ENCODE measurements around the gene EPM2A.
A peak's percentile ranks its signal among the peaks of the same experiment; 100 is the strongest.

EPM2A gene

DNA sequence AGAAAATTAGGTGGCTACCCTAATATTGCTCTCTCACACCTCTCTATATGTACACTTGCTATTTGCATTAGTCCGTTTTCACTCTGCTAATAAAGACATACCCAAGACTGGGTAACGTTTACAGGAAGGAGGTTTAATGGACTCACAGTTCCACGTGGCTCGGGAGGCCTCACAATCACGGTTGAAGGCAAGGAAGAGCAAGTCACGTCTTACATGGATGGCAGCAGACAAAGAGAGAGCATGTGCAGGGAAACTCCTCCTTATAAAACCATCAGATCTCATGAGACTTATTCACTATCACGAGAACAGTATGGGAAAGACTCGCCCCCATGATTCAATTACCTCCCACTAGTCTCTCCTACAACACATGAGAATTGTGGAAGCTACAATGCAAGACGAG, 53.4 kb downstream of the EPM2A start:
- DNase-seq (ENCODE audit: low read depth, low spot score) = no peak

DNA sequence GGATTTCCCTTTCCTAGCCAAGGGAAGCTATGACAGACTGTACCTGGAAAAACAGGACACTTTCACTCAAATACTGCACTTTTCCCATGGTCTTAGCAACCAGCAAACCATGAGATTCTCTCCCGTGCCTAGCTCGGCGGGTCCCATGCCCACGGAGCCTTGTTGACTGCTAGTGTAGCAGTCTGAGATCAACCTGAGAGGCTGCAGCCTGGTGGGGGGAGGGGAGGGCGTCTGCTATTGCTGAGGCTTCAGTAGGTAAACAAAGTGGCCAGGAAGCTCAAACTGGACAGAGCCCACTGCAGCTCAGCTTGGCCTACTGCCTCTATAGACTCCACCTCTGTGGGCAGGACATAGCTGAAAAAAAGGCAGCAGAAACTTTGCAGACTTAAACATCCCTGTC, 61.8 kb downstream of the EPM2A start:
- peak; percentile 35 for DNase-seq (ENCODE audit: low read depth, low spot score)

DNA sequence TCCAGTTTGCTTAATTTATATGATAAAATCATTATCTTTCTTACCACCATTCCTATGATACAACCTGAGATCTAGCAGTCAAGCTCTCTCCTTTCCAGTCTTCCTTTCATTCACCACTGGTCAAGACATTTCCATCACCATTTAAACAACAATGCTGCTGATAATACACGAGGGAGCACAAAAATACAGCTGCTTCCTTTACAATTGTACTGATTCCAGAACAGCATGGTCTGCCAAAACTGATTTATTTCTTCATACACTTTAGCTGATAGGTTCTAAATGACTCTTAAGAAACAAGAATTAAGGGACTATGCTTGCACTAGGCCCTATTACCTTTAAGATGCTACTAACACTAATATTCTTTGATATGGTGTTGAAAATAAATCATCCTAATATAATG, 65.0 kb downstream of the EPM2A start:
- DNase-seq (ENCODE audit: low read depth, low spot score) = no peak

DNA sequence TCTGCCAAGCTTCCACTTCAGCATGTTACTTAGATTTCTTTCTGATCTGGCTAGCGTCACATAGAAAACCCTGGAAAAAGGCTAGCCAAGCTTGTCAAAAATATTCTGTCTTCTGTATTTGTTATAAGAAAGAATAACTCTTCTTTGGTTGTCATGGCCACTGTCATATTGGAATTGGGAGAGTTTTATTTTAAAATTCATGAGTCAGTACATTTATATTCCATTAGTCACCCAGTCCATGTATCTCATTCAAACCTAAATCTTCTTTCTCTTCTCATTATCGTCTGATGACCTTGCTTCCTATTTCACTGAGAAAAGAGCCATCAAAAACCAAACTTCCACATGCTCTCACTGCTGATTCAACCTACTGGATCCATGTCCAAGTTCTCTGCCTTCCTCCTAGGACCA, 65.7 kb downstream of the EPM2A start:
- no peak for DNase-seq (ENCODE audit: low read depth, low spot score)

DNA sequence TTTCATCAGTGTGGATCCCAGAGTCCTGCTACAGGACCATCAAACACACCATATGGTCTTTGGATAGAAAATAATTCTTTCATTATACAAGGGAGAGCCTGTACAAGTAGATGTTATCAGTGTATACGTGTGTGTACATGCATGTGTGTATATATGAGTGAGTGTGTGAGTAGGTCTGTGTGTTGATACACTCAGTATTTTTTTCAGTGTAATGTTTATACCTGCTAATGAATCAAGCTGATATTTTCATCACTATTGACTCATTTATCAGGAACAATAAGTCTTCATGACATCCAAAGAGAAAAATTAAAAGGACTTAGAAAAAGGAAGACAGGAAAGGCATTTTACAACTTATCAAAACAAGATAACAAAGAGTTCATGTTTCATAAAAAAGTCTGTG, 66.5 kb downstream of the EPM2A start:
- no peak for DNase-seq (ENCODE audit: low read depth, low spot score)

DNA sequence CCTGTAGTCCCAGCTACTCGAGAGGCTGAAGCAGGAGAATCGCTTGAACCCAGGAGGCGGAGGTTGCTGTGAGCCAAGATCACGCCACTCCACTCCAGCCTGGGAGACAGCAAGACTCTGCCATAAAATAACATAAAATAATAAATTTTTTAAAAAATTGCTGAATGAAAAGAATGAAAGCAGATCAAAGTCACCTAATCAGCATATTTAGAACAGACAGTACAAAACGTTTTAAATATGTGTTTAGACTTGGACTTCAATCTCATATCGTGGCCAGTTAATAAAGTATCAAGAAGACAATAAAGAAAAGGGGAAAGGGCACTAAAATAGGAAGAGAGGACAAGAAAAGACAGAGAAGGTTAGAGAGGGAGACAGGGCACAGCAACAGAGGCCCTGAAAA, 74.6 kb downstream of the EPM2A start:
- DNase-seq (ENCODE audit: low read depth, low spot score) = no peak

DNA sequence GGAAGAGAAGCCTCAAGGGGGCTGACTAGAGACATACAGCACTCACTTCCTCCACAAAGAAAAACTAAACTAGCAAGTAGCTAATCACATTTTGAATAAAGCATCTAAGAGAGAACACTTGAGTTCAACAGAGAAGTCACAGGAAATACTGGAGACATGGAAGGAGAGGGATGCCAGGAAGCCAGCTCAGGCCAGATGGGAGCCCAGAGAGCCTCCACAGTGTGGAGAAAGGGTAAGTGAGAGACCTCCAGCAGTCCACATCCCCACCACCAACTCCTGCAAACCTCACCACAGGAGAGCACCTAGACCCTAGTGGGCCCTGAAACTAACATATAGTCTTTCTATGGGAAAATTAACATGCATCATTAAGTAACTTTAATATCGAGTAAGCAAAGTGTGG, 79.2 kb downstream of the EPM2A start:
- no peak for DNase-seq (ENCODE audit: low read depth, low spot score)

DNA sequence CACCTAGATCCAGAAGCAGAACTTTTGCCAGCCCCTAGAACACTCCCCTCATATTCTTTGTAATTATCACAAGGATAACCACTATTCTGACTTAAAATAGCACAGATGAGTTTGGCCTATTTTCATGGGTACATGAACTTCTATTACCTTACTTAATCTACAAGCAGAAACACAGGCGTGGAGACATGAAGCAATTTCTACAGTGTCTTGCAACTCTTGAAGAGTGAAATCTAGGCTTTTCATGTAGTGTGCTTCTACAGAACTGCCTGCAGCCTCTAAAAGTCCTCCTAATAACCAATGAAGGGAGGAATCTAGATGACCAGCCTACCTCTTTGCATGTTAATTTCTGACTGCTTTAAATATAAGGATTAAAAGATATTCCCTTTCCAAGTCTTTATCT, 82.7 kb downstream of the EPM2A start:
- DNase-seq (ENCODE audit: low read depth, low spot score) = no peak

DNA sequence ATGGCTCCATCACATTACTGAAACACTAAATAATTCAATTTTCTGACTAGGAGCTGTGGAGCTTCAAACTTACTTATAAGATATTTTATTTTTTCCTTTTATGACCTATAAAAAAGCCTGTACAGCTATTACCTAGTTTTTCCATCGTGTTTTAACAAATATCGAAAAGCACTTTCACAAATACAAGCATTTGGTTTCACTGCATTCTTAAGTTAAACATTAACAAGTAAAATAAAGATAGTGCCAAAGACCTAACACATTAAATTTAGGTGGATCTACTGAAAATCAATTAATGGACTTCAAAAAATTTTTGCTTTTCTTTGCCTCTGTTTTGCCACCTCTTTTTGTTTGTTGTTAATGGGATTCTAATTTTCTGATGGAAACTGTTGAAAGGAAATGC, 83.3 kb downstream of the EPM2A start:
- no peak for DNase-seq (ENCODE audit: low read depth, low spot score)

DNA sequence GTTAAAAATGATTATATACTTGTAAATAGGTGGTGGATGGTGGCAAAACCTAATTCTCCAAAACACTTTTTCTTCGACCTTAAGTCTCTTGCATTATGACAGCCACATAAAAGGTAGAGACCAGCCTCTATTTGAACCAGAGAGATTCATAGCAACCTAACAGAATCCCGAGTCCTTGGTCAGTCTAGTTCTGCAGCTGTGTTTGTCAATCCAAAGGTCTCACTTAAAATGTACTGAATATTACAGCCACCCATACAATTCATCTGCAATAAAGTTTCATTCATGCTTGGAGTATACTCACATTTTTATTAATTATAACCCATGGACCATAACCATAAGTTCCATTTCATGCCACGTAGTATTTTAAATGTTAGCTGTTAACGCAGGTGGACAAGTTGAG, 87.2 kb downstream of the EPM2A start:
- no peak for DNase-seq (ENCODE audit: low read depth, low spot score)

DNA sequence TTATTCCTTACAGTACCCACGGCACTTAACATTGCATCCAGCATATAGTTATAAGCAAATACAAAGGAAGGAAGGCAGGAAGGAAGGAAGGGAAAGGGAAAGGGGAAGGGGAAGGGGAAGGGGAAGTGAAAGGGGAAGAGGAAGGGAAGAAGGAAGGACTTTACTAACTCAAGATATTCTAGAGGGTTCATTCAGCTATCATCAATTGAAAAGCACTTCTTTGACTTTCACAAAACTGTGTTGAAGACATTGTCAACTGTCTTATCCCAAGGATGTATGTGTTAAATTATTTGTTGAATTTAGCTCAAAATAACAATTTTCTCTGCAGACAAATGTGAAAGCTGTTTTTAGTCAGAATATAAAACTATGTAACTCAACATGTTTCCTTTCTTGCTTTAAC, 87.7 kb downstream of the EPM2A start:
- no peak for DNase-seq (ENCODE audit: low read depth, low spot score)

DNA sequence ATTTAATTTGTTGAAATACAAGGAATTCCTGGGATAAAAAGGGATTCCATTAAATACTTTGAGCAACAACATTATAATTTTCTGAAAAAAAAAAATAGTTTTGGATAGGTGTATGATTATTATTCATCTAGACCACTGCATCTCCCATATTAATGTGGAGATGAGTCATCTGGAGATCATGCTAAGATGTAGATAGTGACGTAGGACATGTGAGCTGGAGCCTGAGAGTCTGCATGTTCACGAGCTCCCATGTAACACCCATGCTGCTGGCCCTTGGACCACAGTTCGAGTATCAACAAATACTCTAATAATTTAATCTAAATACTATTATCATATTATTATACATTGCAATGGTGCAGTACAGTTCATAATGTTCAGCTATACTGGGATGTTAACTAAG, 91.6 kb downstream of the EPM2A start:
- DNase-seq (ENCODE audit: low read depth, low spot score) = no peak

DNA sequence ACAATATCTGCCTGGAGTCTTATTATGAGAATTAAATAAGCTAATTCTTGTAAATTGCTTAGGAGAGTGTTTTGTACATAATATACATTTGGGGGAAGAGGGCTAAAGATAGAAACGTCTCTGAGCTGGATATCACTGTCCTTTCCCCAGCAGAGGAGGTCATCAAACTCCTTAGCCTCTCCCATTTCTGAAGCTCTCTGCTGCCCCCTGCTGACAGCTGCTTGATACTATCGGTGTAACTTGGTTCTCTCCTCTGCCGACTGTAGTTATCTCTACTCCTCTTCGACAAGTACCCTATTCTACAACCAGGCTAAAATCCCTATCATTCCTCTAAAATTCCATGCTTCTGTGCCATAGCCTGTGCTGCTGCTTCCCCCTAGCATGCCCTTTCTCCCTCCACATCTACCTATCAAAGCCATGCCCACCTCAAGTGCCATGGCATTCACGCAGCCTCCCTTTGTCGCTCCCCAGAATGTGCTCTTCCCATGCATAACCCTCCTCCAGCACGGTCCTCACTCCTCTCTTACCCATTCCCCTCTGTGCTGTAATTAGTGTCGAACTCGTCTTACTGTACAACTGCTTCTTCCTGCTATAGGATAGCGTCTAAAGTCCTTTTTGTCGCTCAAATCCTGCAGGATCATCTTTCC, 101.2 kb downstream of the EPM2A start:
- DNase-seq (ENCODE audit: low read depth, low spot score) = peak; percentile 83

DNA sequence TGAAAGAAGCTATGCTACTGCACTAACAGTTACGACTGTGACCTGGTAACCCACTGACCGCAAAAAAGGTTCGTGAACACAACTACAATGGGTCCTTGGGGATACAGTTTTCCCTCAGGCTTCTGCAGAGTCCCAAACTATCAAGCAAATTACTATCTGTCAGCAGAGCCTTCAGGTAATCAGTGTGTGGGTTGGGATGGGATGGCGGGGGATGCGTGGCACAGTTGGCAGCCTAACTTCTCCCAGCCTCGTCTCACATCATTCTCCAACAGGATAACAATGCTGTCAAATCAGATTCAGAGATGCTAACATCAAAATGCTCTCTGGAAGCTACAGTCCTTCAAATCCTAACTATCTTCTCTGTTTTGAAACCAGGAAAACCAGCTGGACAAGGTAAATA, 102.3 kb downstream of the EPM2A start:
- DNase-seq (ENCODE audit: low read depth, low spot score) = no peak

DNA sequence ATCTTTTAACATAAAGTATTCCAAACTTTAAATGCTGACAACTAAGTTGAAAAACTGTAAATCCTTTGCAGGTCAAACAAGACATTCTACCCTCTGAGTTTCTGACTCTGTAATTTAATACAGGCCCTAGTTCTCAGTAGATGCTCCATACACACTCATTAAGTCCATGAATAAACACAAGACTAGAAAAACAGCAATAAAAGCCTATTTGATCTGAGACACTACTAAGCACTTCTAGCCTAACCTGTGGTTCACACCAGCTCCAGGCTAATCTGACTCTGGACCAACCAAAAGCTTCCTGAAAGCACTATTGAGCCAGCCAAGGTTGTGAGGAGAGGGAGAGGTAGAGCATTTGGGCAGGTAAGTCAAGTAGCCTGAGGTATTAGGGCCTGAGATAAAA, 103.9 kb downstream of the EPM2A start:
- DNase-seq (ENCODE audit: low read depth, low spot score) = no peak

DNA sequence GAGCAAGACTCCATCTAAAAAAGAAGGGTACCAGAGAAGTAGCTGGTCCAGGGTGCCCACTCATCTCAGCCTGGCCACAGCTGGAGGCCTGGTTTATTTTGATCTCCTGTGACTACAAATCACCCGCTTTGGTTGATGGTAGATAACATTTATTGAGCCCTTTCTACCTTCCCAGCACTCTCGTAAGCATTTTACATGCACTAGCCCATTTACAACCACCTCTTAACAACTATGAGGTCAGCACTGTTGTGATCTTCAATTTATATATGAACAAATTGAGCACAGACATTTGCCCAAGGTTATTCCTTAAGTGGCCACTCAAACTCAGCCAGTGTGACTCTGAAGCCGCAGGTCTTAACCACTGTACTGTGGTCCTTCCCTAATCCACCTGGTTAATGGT, 104.7 kb downstream of the EPM2A start:
- DNase-seq (ENCODE audit: low read depth, low spot score) = no peak

DNA sequence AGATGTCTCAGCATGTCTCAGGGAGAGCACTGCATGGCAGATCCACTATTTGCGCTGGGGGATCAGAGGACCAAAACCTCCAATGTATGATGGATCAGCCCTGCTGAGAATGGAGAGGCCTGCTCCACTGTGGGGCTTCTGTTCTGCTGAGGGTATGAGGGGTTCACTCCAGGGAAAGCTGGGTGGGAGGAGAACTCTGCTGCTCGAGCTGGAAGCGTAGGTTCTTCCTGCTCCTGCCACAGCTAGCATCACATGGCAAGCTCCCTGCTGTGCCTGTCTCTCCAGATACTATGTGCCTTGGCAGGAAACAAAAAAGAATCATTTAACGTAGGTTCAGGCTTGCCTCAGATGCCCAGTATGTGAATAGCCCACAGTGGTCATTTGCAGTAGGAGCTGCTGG, 105.8 kb downstream of the EPM2A start:
- DNase-seq (ENCODE audit: low read depth, low spot score) = no peak

DNA sequence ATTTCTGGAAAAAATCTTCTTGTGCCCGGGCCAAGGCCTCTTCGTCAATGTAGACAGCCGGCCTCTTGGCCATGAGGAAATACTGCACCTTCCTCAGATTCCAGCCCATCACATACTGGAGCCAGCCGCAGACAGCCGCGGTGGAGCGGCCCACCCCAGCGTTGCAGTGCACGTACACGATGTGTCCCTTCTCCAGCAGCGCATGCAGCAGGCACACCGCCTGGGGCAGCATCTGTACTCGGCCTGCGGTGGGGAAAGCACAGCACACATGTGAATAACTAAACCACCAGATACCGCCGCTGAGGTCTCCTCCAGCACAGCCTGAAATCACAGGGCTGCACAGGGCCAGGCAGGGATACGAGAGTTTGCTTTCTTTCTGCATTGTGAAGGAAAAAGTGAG, 107.9 kb downstream of the EPM2A start:
- DNase-seq (ENCODE audit: low read depth, low spot score) = no peak

DNA sequence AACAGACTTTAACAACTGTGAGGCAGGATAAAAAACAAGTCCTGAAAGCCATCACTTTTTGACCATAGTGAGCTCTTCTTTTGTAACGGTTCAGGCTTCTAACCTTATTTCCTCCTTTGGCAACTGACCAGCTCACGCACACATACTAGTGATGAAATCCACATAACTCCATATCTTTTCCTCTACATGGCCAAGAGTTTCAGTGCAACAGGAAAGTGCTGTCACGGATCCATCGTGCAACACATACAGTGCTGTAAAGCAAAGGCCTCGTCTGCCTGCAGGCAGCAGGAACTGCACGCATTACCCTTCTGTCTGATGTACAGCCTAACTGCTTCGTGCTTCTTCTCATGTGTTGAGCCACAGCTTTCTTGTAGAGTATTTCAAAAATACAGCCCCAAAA, 108.5 kb downstream of the EPM2A start:
- no peak for DNase-seq (ENCODE audit: low read depth, low spot score)

DNA sequence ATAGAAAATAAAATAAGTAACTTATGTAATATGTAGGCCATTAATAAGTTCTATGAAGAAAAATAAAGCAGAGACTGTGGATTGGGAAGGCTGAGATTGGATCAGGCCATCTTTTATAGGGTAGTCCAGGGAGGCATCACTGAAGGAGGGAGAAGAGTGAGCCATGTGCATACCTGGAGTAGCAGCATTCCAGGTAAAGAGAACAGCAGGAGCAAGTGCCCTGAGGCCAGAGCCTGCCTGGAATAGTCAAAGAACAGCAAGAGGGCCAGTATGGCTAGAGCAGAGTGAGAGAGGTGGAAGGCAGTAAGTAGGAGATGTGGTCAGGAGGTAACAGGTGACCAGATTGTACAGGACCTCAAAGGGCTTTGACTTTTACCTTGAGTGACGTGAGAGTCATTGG, 112.1 kb downstream of the EPM2A start:
- peak; percentile 57 for DNase-seq (ENCODE audit: low read depth, low spot score)

DNA sequence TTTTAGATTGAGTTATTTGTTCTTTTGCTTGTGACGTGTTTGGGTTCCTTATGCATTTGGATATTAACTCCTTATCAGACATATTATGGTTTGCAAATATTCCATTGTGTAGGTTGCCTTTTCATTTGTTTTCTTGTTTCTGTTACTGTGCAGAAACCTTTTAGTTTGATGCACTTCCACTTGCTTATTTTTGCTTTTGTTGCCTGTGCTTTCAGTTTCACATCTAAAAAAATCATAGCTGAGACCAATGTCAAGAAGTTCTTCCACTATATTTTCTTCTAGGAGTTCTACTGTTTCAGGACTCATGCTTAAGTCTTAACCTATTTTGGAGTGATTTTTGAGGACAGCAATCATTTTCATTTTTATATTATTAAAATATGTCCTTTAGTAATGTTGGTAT, 113.5 kb downstream of the EPM2A start:
- no peak for DNase-seq (ENCODE audit: low read depth, low spot score)

DNA sequence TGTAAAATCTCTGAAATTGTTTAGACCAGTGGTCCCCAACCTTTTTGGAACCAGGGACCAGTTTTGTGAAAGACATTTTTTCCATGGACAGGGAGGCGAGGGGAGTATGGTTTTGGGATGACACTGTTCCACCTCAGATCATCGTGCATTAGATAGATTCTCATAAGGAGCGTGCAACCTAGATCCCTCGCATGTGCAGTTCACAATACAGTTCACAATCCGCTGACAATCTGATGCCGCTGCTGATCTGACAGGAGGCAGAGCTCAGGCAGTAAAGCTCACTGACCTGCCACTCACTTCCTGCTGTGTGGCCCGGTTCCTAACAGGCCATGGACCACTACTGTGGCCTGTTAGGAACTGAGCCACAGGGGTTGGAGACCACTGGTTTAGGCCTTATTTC, 115.2 kb downstream of the EPM2A start:
- DNase-seq (ENCODE audit: low read depth, low spot score) = no peak

DNA sequence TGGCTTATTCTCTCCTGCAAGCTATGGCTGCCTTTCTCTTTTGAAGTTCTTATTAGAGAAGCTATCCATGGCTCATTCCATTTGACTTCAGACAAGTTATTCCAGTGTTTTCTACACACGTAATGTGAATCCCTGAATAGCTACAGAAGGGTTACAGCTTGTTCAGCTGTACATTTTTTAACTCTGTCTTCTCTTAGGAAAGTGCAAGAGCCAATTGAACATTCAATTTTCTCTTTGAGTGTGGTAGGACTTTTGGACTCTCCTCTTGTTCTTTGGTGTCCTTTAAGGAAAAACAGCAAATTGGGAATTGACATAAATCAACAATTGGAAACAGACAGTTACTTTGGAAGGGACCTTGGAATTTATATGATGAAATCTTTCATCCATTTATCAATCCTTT, 125.8 kb downstream of the EPM2A start:
- no peak for DNase-seq (ENCODE audit: low read depth, low spot score)

DNA sequence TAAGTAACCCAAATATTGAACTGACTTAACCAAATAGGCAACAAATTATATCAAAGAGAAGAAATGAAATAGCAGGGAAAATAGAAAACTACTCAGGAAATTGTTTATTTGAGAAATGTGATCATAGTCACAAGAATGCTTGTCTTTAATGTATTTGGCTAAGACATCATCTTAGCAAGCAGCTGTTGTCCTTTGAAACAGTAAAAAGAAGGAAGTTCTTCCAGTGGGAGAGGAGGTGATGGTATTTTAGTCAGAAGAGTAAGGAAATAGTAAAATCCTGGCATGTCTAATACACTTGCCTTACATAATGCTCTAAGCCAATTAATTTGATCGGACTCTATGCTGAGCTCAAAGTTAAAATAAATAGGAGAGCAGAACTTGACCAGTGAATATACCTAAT, 126.5 kb downstream of the EPM2A start:
- DNase-seq (ENCODE audit: low read depth, low spot score) = no peak

DNA sequence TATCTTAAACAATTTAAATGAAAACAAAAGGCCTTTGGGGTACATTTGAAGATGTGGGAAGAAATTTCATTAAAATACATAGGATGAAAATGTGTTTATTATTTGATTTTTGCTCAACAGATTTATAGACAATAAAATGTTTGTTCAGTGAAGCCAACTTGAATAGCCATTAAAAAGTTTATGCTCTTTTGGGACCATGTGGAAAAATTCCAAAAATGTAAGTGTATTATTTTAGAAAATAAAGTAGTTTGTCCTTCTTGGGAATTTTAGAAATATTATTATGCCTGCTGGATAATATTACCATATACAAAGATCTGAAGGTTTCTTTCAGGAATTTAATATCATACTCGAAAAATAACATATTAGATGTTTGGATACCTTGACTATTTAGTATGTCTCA, 131.3 kb downstream of the EPM2A start:
- DNase-seq (ENCODE audit: low read depth, low spot score) = no peak

Data from ELF-1 (cell line).